H1 (cell line): Measurements from ENCODE around the gene GSTA1. TPM values are rescaled to one million over a fixed set of nuclear protein-coding genes. Genes with fewer than 3 reads are reported as not detected.

Source experiments
- CTCF ChIA-PET: fragments of 300-600 bp; sonication (Branson Sonifier 250); formaldehyde crosslinking; loops from one replicate; lab custom pipeline; 2021; ENCODE audit not compliant: partially characterized antibody; lab: Charles Lee
- POLR2A ChIA-PET: fragments of 300-600 bp; sonication (Branson Sonifier 250); formaldehyde crosslinking; loops from one replicate; lab custom pipeline; 2021; ENCODE audit warnings: inconsistent platforms; ENCODE audit not compliant: partially characterized antibody; lab: Charles Lee
- DNase-seq, 2 experiments: peaks; one replicate each; pipeline versions ENCODE4 v3.0.0 to v3.0.0-alpha.2; 2010 to 2022; ENCODE audit warnings: low spot score in 2 of 2, low read depth in 1 of 2, mixed read lengths in 1 of 2
- FAIRE-seq: peaks from 2 replicates; lab custom pipeline; 2011; peaks lifted over from hg19 to GRCh38; lab: Jason Lieb, UNC
- H2AFZ ChIP-seq: 2 replicates; pipeline ENCODE4 v1.8.1; 2012; ENCODE audit warnings: low read length, inconsistent platforms
- H2AK5ac ChIP-seq: 2 replicates; pipeline ENCODE4 v1.6.1; 2013; ENCODE audit warnings: low read depth, low read length
- H2BK120ac ChIP-seq: replicated peaks from 2 replicates; pipeline ENCODE3; 2013; ENCODE audit warnings: low read depth, low read length, inconsistent platforms
- H2BK12ac ChIP-seq: 2 replicates; pipeline ENCODE4 v1.6.1; 2013; ENCODE audit warnings: low read depth, low read length
- H2BK15ac ChIP-seq: 2 replicates; pipeline ENCODE4 v1.6.1; 2013; ENCODE audit warnings: low read length
- H2BK20ac ChIP-seq: 2 replicates; pipeline ENCODE4 v1.6.1; 2013; ENCODE audit warnings: low read length
- H2BK5ac ChIP-seq: 2 replicates; pipeline ENCODE4 v1.6.1; 2013; ENCODE audit warnings: low read depth, low read length
- H3K14ac ChIP-seq: 2 replicates; pipeline ENCODE4 v1.6.1; 2013; ENCODE audit warnings: inconsistent platforms; ENCODE audit not compliant: insufficient read length
- H3K18ac ChIP-seq: 2 replicates; pipeline ENCODE4 v1.6.1; 2013; ENCODE audit warnings: low read length; ENCODE audit errors: extremely low read depth
- H3K23ac ChIP-seq: 2 replicates; pipeline ENCODE4 v1.6.1; 2013; ENCODE audit warnings: inconsistent platforms; ENCODE audit not compliant: insufficient read length
- H3K23me2 ChIP-seq: 2 replicates; pipeline ENCODE4 v1.6.1; 2013; ENCODE audit warnings: low read depth, low read length
- H3K27ac ChIP-seq: 2 replicates; pipeline ENCODE4 v1.6.1; 2011; ENCODE audit warnings: low read depth, low read length, inconsistent platforms
- H3K27me3 ChIP-seq, 4 experiments: replicated peaks in 1 of 4; 1 replicate in 1 of 4; 2 replicates in 3 of 4; pipeline versions ENCODE4 v1.6.1 to v1.8.1; 2011 to 2013; ENCODE audit warnings: low read length in 3 of 4, mild to moderate bottlenecking in 3 of 4, inconsistent platforms in 2 of 4, mixed read lengths in 2 of 4, moderate library complexity in 1 of 4; ENCODE audit not compliant: control insufficient read depth in 3 of 4, insufficient read depth in 3 of 4; ENCODE audit errors: extremely low read depth in 1 of 4
- H3K36me3 ChIP-seq, 4 experiments: 2 replicates each; pipeline versions ENCODE4 v1.6.1 to v1.8.1; 2011 to 2013; ENCODE audit warnings: mild to moderate bottlenecking in 4 of 4, low read length in 3 of 4, moderate library complexity in 2 of 4, control low read depth in 1 of 4, inconsistent platforms in 1 of 4; ENCODE audit not compliant: insufficient read depth in 4 of 4, control insufficient read depth in 2 of 4
- H3K4ac ChIP-seq: replicated peaks from 2 replicates; pipeline ENCODE3; 2013; ENCODE audit warnings: low read length, low read depth, mixed read lengths, inconsistent platforms; ENCODE audit not compliant: insufficient read length
- H3K4me1 ChIP-seq, 4 experiments: replicated peaks in 1 of 4; 1 replicate in 1 of 4; 2 replicates in 3 of 4; pipeline versions ENCODE4 v1.6.1 to v1.8.1; 2011 to 2013; ENCODE audit warnings: low read length in 3 of 4, inconsistent platforms in 2 of 4, mixed read lengths in 1 of 4; ENCODE audit not compliant: insufficient read depth in 4 of 4, control insufficient read depth in 3 of 4
- H3K4me2 ChIP-seq, 2 experiments: 2 replicates each; pipeline versions ENCODE4 v1.6.1 to v1.8.1; 2011 to 2013; ENCODE audit warnings: low read depth in 2 of 2, low read length in 2 of 2, control low read depth in 1 of 2, inconsistent platforms in 1 of 2, mild to moderate bottlenecking in 1 of 2; ENCODE audit not compliant: insufficient read depth in 1 of 2
- H3K4me3 ChIP-seq, 4 experiments: fragments of 200-600, 300-600 bp in 1 of 4; sonication (generic), shearing (Covaris generic), sonication (Bioruptor Twin) in 1 of 4; 2 replicates each; pipeline versions ENCODE4 v1.5.1 to v1.8.1; 2011 to 2016; ENCODE audit warnings: low read length in 4 of 4, low read depth in 3 of 4, control low read depth in 2 of 4, inconsistent platforms in 2 of 4, mild to moderate bottlenecking in 2 of 4, mixed read lengths in 1 of 4, moderate library complexity in 1 of 4; ENCODE audit not compliant: insufficient read depth in 2 of 4; ENCODE audit errors: extremely low read depth in 1 of 4
- H3K56ac ChIP-seq: replicated peaks from 2 replicates; pipeline ENCODE3; 2013; ENCODE audit warnings: low read depth, mild to moderate bottlenecking, mixed read lengths, low read length, inconsistent platforms; ENCODE audit not compliant: insufficient read length
- H3K79me1 ChIP-seq: 2 replicates; pipeline ENCODE4 v1.6.1; 2013; ENCODE audit warnings: low read depth, low read length, control low read depth
- H3K79me2 ChIP-seq, 2 experiments: 2 replicates each; pipeline versions ENCODE4 v1.6.1 to v1.8.1; 2012 to 2013; ENCODE audit warnings: low read length in 2 of 2, mild to moderate bottlenecking in 2 of 2, inconsistent platforms in 1 of 2; ENCODE audit not compliant: insufficient read depth in 2 of 2, control insufficient read depth in 1 of 2
- H3K9ac ChIP-seq, 4 experiments: replicated peaks in 1 of 4; 1 replicate in 1 of 4; 2 replicates in 3 of 4; pipeline versions ENCODE4 v1.6.1 to v1.8.1; 2011 to 2013; ENCODE audit warnings: low read depth in 3 of 4, low read length in 3 of 4, control low read depth in 2 of 4, mild to moderate bottlenecking in 2 of 4, moderate library complexity in 2 of 4, inconsistent platforms in 1 of 4; ENCODE audit errors: extremely low read depth in 1 of 4
- H3K9me3 ChIP-seq, 2 experiments: 2 replicates each; pipeline versions ENCODE4 v1.6.1 to v1.8.1; 2012 to 2013; ENCODE audit warnings: mild to moderate bottlenecking in 2 of 2, moderate library complexity in 2 of 2, control low read depth in 1 of 2, inconsistent platforms in 1 of 2, low read depth in 1 of 2, low read length in 1 of 2, mixed read lengths in 1 of 2; ENCODE audit not compliant: insufficient read depth in 2 of 2
- H4K20me1 ChIP-seq, 2 experiments: replicated peaks in 1 of 2; 2 replicates each; pipeline versions ENCODE3 to v1.8.1; 2011 to 2013; ENCODE audit warnings: inconsistent platforms in 2 of 2, low read length in 2 of 2, mild to moderate bottlenecking in 1 of 2; ENCODE audit not compliant: insufficient read depth in 2 of 2, control insufficient read depth in 1 of 2
- H4K5ac ChIP-seq: 2 replicates; pipeline ENCODE4 v1.6.1; 2013; ENCODE audit warnings: low read length, low read depth, mixed read lengths, inconsistent platforms; ENCODE audit not compliant: insufficient read length
- H4K8ac ChIP-seq: 2 replicates; pipeline ENCODE4 v1.8.0; 2013; ENCODE audit warnings: mild to moderate bottlenecking, moderate library complexity, low read length, inconsistent platforms; ENCODE audit not compliant: insufficient read depth; ENCODE audit errors: extremely low read depth
- H4K91ac ChIP-seq: replicated peaks from 2 replicates; pipeline ENCODE3; 2013; ENCODE audit warnings: low read length, mixed read lengths, inconsistent platforms; ENCODE audit not compliant: insufficient read length
- ATF2 ChIP-seq: IDR thresholded peaks from 2 replicates; pipeline ENCODE4 v1.6.1; 2012; ENCODE audit warnings: low read length, inconsistent platforms
- BACH1 ChIP-seq: IDR thresholded peaks from 2 replicates; pipeline ENCODE4 v1.6.1; 2012; ENCODE audit warnings: low read length, improper control_type of control experiment
- CBX5 ChIP-seq: fragments of 300-800, 300-1000 bp; sonication (generic); IDR thresholded peaks from 2 replicates; pipeline ENCODE4 v1.7.1; 2016; ENCODE audit warnings: antibody characterized with exemption, low read length, low read depth
- CBX8 ChIP-seq: fragments of 300-800, 300-1000 bp; sonication (generic); IDR thresholded peaks from 2 replicates; pipeline ENCODE4 v1.7.1; 2016; ENCODE audit warnings: low read depth, low read length, borderline replicate concordance
- CEBPB ChIP-seq: IDR thresholded peaks from 2 replicates; pipeline ENCODE4 v1.6.1; 2012; ENCODE audit warnings: low read depth, low read length
- FOSL1 ChIP-seq: IDR thresholded peaks from 2 replicates; pipeline ENCODE4 v1.6.1; 2011; ENCODE audit warnings: mild to moderate bottlenecking, low read depth, low read length, moderate library complexity; ENCODE audit not compliant: insufficient read depth
- HDAC2 ChIP-seq, 2 experiments: fragments of 300-600 bp in 1 of 2; sonication (generic) in 1 of 2; IDR thresholded peaks; 2 replicates each; pipeline ENCODE4 v1.6.1; 2011 to 2012; ENCODE audit warnings: low read depth in 2 of 2, low read length in 2 of 2, mild to moderate bottlenecking in 2 of 2, moderate library complexity in 2 of 2, borderline replicate concordance in 1 of 2, inconsistent platforms in 1 of 2
- JUND ChIP-seq: IDR thresholded peaks from 2 replicates; pipeline ENCODE4 v1.6.1; 2011; ENCODE audit warnings: mild to moderate bottlenecking, improper control_type of control experiment, low read length
- SIX5 ChIP-seq: IDR thresholded peaks from 2 replicates; pipeline ENCODE4 v1.6.1; 2011; ENCODE audit warnings: mild to moderate bottlenecking, low read depth, low read length
- SP2 ChIP-seq: IDR thresholded peaks from 2 replicates; pipeline ENCODE4 v1.6.1; 2012; ENCODE audit warnings: mild to moderate bottlenecking, low read length, inconsistent platforms
- TAF1 ChIP-seq: IDR thresholded peaks from 2 replicates; pipeline ENCODE4 v1.6.1; 2011; ENCODE audit warnings: mild to moderate bottlenecking, low read depth, low read length
- TBP ChIP-seq: IDR thresholded peaks from 2 replicates; pipeline ENCODE4 v1.6.1; 2011; ENCODE audit warnings: low read depth, low read length, improper control_type of control experiment
- WGBS, 2 experiments: shearing (Covaris generic) in 1 of 2; methylation state at CpG; one replicate each; pipeline versions ENCODE4 v1.1.6 to v1.1.7; 2013 to 2015; ENCODE audit warnings: low lambda C conversion rate in 2 of 2, mixed read lengths in 2 of 2, inconsistent platforms in 1 of 2, low coverage in 1 of 2, missing lambda C conversion rate in 1 of 2; ENCODE audit not compliant: insufficient replicate concordance in 2 of 2, insufficient coverage in 1 of 2, insufficient read length in 1 of 2; ENCODE audit errors: extremely low coverage in 1 of 2, missing lambda C conversion rate in 1 of 2; 5-methylcytosine and 5-hydroxymethylcytosine counted together
- polyA plus RNA-seq, 7 experiments: library from polyadenylated mRNA; depleted of rRNA in 3 of 7; stranded (reverse) in 5 of 7; unstranded in 2 of 7; fragments of >200 nt in 5 of 7; fragments of 200-250 nt in 2 of 7; gene quantifications; 1 replicate in 5 of 7; 2 replicates in 1 of 7; 4 replicates in 1 of 7; pipeline versions ENCODE4 v1.2.1 to v1.2.3, GENCODE V29; 2011 to 2013; ENCODE audit warnings: missing spikeins in 2 of 7, mixed read lengths in 2 of 7
- total RNA-seq: library from RNA; stranded (reverse); fragmentation: NEBNext Ultra II Directional; extraction: Animal tissue kit (Norgen Biotek cat#: 25700); gene quantifications from 2 replicates; pipeline ENCODE4 v1.2.1, GENCODE V29; 2021

The GSTA1 gene
- total and polyA plus RNA-seq, 2 of the 8 experiments (the other 6 are each of a cell fraction or from before 2014, with no cell fraction given), result 0.08 TPM; not detected in 1

- H3K23ac ChIP-seq, result no peak overlapping the region
- 0 out of 2 replicates have a peak, but pooled peaks cover 2% of the 10 kb centered on the region for H3K23me2 ChIP-seq
- no peak for DNase-seq
Measured at GRCh38 chr6:52834481-52834880, 30.9 kb upstream of the GSTA1 start.

More at GRCh38 chr6:52834481-52834880, 30.9 kb upstream of the GSTA1 start:
- Histone ChIP-seq H3K18ac (no peak overlapping the region), H3K79me2 (no peaks in the 10 kb centered on the region), H2BK15ac (no peak overlapping the region), H2AK5ac (no peak overlapping the region), H4K91ac (no peak overlapping the region), H3K79me1 (no peaks in the 10 kb centered on the region), H2BK120ac (no peak overlapping the region), H4K5ac (no peak overlapping the region), H3K9me3 (peaks cover 3 to 9% of the 10 kb centered on the region in 2 experiments; a peak in 2 of 4 replicates), H3K27me3 (peaks cover 0 to 3% (median 1%) of the 10 kb centered on the region in 4 experiments; a peak in 1 of 7 replicates), H2BK12ac (no peak overlapping the region), H3K9ac (no peak overlapping the region), H3K36me3 (no peaks in the 10 kb centered on the region), H3K4ac (no peak overlapping the region), H3K27ac (no peak overlapping the region), H3K56ac (no peak overlapping the region), H3K4me1 (no peaks in the 10 kb centered on the region), H4K20me1 (no peaks in the 10 kb centered on the region), H3K4me2 (no peak overlapping the region), H2BK20ac (no peak overlapping the region), H3K14ac (no peak overlapping the region), H2AFZ (no peak overlapping the region), H4K8ac (no peak overlapping the region), H2BK5ac (no peak overlapping the region), H3K4me3 (no peak overlapping the region)
- POLR2A ChIA-PET, result no interaction called here
- no peak for FAIRE-seq
- CTCF ChIA-PET, result no interaction called here
- WGBS, 2 experiments, result 93% methylated on average over 1 of the region's 1 CpG; no CpG with 5 or more reads in 1 of the 2 experiments
- TF ChIP-seq FOSL1 (no peak), BACH1 (no peak), CEBPB (no peak), JUND (no peak), TAF1 (no peak), CBX5 (no peak), CBX8 (no peak), ATF2 (no peak), SP2 (no peak), HDAC2 (IDR thresholded peaks at IDR 0.05; ENCODE audit: borderline replicate concordance in 1 of 2, low read depth in 2 of 2, low read length in 2 of 2) (no peak), SIX5 (no peak), TBP (no peak)
